Common myeloid progenitor, CD34-positive (primary cell): ENCODE results near the gene ELAVL3.
A peak's percentile ranks its signal among the peaks of the same experiment; 100 is the strongest.

Experiments
- CTCF ChIA-PET: fragments of 350-600 bp; sonication (Branson Sonifier 250); formaldehyde crosslinking; loops from one replicate; lab custom pipeline; 2021; ENCODE audit warnings: antibody characterized with exemption; lab: Charles Lee
- POLR2A ChIA-PET: fragments of 350-600 bp; sonication (Branson Sonifier 250); formaldehyde crosslinking; loops from one replicate; lab custom pipeline; 2021; ENCODE audit warnings: antibody characterized with exemption; lab: Charles Lee
- DNase-seq, 3 donors: peaks; one replicate each; pipeline versions ENCODE4 v3.0.0 to v3.0.0-alpha.2; 2013
- H3K27ac ChIP-seq, 2 experiments: 1 replicate in 1 of 2; 2 replicates in 1 of 2; pipeline ENCODE4 v1.7.0; 2013; ENCODE audit warnings: inconsistent platforms in 2 of 2, low read length in 2 of 2, mild to moderate bottlenecking in 2 of 2, low read depth in 1 of 2, moderate library complexity in 1 of 2; ENCODE audit not compliant: severe bottlenecking in 2 of 2, insufficient read depth in 1 of 2, poor library complexity in 1 of 2
- H3K27me3 ChIP-seq, 5 experiments: replicated peaks in 2 of 5; 1 replicate in 3 of 5; 2 replicates in 2 of 5; pipeline versions ENCODE4 v1.6.1 to v1.7.0; 2013; ENCODE audit warnings: low read length in 4 of 5, mild to moderate bottlenecking in 2 of 5, moderate library complexity in 2 of 5, inconsistent platforms in 1 of 5; ENCODE audit not compliant: insufficient read depth in 5 of 5, control insufficient read depth in 4 of 5
- H3K36me3 ChIP-seq, 4 experiments: 1 replicate in 2 of 4; 2 replicates in 2 of 4; pipeline versions ENCODE4 v1.6.1 to v1.7.0; 2013; ENCODE audit warnings: low read length in 3 of 4, control low read depth in 1 of 4, mild to moderate bottlenecking in 1 of 4; ENCODE audit not compliant: control insufficient read depth in 4 of 4, insufficient read depth in 4 of 4
- H3K4me1 ChIP-seq, 4 experiments: 1 replicate in 3 of 4; 2 replicates in 1 of 4; pipeline versions ENCODE4 v1.6.1 to v1.7.1; 2013; ENCODE audit warnings: low read length in 3 of 4, mild to moderate bottlenecking in 3 of 4, control low read depth in 1 of 4, inconsistent platforms in 1 of 4, moderate library complexity in 1 of 4; ENCODE audit not compliant: control insufficient read depth in 4 of 4, insufficient read depth in 4 of 4; ENCODE audit errors: control extremely low read depth in 1 of 4
- H3K4me3 ChIP-seq, 7 experiments: 1 replicate in 4 of 7; 2 replicates in 3 of 7; pipeline versions ENCODE4 v1.5.1 to v1.7.0; 2013; ENCODE audit warnings: mild to moderate bottlenecking in 7 of 7, low read length in 6 of 7, moderate library complexity in 6 of 7, inconsistent platforms in 2 of 7, low read depth in 2 of 7, control low read depth in 1 of 7; ENCODE audit not compliant: insufficient read depth in 4 of 7, control insufficient read depth in 1 of 7; ENCODE audit errors: extremely low read depth in 1 of 7
- H3K9me3 ChIP-seq, 5 experiments: 1 replicate in 4 of 5; 2 replicates in 1 of 5; pipeline versions ENCODE4 v1.6.1 to v1.7.1; 2013; ENCODE audit warnings: low read length in 4 of 5, mild to moderate bottlenecking in 2 of 5, inconsistent platforms in 1 of 5, low read depth in 1 of 5, moderate library complexity in 1 of 5; ENCODE audit not compliant: control insufficient read depth in 4 of 5, insufficient read depth in 2 of 5; ENCODE audit errors: control extremely low read depth in 1 of 5
- WGBS: methylation state at CpG from one replicate; pipeline ENCODE4 v1.1.5; 2013; ENCODE audit not compliant: insufficient coverage; 5-methylcytosine and 5-hydroxymethylcytosine counted together

Gene ELAVL3

DNA sequence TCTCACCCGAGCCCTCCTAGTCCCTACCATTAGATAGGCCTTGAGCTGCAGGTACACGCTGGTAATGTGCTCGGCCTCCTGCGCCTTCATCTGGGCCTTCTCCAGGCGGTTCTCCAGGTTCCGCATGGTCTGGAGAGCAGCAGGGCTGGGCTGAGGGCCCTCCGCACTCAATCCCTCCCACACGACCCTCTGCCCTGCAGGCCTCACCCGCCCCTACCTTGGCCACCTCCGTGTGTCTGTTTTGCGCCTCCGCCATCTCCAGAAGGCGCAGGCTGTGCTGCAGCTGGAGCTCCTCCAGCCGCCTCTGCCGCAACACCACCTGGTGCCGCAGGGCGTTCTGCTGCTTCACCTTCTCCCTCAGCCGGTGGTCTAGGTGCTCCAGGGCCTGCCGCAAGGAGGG, 54.2 kb downstream of the ELAVL3 start:
- H3K4me3 ChIP-seq = no peak overlapping the region

DNA sequence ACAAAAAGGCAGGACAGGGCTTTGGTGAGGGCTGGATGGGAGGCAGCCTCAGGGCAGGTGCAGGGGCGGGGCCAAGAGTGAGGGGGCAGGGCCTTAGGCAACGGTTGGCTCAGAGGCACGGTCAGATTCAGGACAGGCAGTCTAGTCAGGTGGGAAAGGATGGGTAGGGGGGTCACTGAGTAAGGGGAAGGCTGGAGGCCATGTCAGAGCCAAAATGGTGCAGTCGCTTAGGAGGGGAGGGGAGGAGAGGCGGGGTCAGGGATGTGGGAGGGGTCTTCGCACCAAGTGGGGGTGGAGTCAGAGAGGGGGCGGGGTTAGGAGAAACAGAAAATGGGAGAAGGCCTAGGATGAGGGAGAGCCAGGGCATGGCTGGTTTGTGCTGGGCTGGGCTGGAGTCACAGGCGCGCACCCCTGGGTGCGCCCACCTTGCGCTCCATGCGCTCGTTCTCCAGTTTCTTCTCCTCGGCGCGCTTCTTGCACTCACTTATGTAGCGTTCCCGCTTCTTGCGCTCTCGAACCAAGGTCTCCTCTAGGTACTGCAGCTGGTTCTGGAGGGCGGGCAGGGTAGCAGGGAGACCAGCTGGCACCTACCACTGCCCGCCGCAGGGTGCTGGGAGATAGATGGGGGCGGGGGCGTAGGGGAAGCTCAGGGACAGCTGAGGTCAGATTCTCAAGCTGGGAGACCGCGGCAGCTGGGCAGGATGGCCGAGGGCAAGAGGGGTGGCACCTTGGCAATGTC, 55.0 kb downstream of the ELAVL3 start:
- Histone ChIP-seq H3K27ac (no peak overlapping the region), H3K36me3 (no peaks in the 10 kb centered on the region), H3K4me1 (peaks cover 0 to 31% (median 21%) of the 10 kb centered on the region in 4 experiments), H3K9me3 (no peaks in the 10 kb centered on the region), H3K27me3 (peaks cover 0 to 34% (median 22%) of the 10 kb centered on the region in 5 experiments), H3K4me3 (no peak overlapping the region)
- POLR2A ChIA-PET = no interaction called here
- WGBS = 92% methylated on average over 25 of the region's 28 CpGs
- CTCF ChIA-PET = no interaction called here
- peak in 1 of 3 donors; percentile 26 for DNase-seq

More for the DNA sequence above, 54.2 kb downstream of the ELAVL3 start:
- ChIA-PET POLR2A (no interaction called here), CTCF (no interaction called here)
- H3K27me3 ChIP-seq = peaks cover 0 to 26% (median 18%) of the 10 kb centered on the region in 5 experiments
- H3K4me1 ChIP-seq = peaks cover 0 to 23% (median 14%) of the 10 kb centered on the region in 4 experiments
- 97% methylated on average over 19 of the region's 19 CpGs for WGBS
- no peak for DNase-seq
- no peaks in the 10 kb centered on the region for H3K9me3 ChIP-seq
- no peaks in the 10 kb centered on the region for H3K36me3 ChIP-seq
- H3K27ac ChIP-seq = no peak overlapping the region

DNA sequence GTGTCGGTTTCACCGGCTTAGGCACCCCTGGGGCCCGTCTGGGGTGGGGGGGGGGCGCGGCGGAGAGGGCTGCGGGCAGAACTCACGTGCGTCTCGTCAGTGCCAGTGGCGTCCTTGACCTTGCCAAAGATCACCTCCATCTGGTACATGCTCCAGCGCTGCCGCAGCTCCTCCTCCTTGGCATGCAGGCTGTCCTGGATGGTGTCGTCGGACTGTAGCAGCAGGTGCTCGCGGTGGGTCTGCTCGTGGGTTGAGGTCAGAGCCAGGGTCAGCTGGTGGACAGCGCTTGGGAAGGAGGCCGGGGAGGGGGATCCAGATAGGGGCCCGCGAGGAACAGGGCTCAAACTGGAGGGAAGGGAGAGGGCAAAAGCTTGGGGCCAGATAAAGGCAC, 57.1 kb downstream of the ELAVL3 start:
- Histone ChIP-seq H3K4me1 (peaks cover 0 to 42% (median 31%) of the 10 kb centered on the region in 4 experiments), H3K9me3 (no peaks in the 10 kb centered on the region), H3K4me3 (no peak overlapping the region), H3K36me3 (no peaks in the 10 kb centered on the region), H3K27me3 (peaks cover 0 to 55% (median 34%) of the 10 kb centered on the region in 5 experiments), H3K27ac (no peak overlapping the region)
- no peak for DNase-seq
- 41% methylated on average over 11 of the region's 22 CpGs for WGBS
- POLR2A ChIA-PET = no interaction called here
- CTCF ChIA-PET = interaction anchor here (0.6 to 2.2 kb wide), 5 partner anchors 11 to 157 kb away, joined by 3 to 5 read pairs (median 3); partner anchors contain the start of genes EPOR and ODAD3

DNA sequence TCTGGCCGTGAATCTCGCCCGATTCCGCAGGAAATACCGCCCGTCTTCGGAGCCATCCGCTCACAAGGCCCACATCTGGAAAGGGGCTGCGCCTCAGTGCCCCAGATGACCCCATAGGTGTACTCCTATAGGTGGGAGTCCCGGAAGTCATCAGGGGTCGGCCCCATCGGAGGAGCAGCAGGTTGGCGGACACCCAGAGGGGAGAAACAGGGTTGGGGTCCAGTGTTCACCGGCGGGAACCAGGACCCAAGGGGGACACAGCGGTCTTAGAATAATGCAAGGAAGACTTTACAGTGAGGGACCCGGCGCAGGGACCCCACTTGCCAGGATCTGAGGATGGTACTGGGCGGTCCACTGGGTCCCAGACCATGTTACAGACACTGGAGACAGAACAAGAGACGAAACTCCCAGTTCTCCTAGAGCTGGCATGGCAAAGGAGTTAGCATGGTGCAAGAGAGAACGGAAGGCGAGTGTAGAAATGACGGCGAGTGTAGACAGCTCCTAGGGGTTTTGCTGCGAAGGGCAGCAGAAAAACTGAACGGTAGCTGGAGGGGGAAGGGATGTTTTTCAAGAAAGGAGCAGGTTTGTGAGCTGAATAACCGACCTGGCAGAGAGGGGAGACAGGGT, 57.6 kb downstream of the ELAVL3 start:
- peaks cover 0 to 60% (median 37%) of the 10 kb centered on the region in 5 experiments for H3K27me3 ChIP-seq
- ChIA-PET POLR2A (no interaction called here), CTCF (interaction anchor here (0.6 to 2.2 kb wide), 7 partner anchors 9 to 157 kb away, joined by 3 to 6 read pairs (median 4); partner anchors contain the start of genes EPOR and ODAD3)
- H3K27ac ChIP-seq = no peak overlapping the region
- peaks cover 0 to 46% (median 35%) of the 10 kb centered on the region in 4 experiments for H3K4me1 ChIP-seq
- DNase-seq = peak in 2 of 3 donors; percentile 41 to 46
- no peaks in the 10 kb centered on the region for H3K9me3 ChIP-seq
- 35% methylated on average over 25 of the region's 27 CpGs for WGBS
- H3K36me3 ChIP-seq = no peaks in the 10 kb centered on the region
- H3K4me3 ChIP-seq = peak overlapping the region in 1 of 7 experiments; percentile 61

DNA sequence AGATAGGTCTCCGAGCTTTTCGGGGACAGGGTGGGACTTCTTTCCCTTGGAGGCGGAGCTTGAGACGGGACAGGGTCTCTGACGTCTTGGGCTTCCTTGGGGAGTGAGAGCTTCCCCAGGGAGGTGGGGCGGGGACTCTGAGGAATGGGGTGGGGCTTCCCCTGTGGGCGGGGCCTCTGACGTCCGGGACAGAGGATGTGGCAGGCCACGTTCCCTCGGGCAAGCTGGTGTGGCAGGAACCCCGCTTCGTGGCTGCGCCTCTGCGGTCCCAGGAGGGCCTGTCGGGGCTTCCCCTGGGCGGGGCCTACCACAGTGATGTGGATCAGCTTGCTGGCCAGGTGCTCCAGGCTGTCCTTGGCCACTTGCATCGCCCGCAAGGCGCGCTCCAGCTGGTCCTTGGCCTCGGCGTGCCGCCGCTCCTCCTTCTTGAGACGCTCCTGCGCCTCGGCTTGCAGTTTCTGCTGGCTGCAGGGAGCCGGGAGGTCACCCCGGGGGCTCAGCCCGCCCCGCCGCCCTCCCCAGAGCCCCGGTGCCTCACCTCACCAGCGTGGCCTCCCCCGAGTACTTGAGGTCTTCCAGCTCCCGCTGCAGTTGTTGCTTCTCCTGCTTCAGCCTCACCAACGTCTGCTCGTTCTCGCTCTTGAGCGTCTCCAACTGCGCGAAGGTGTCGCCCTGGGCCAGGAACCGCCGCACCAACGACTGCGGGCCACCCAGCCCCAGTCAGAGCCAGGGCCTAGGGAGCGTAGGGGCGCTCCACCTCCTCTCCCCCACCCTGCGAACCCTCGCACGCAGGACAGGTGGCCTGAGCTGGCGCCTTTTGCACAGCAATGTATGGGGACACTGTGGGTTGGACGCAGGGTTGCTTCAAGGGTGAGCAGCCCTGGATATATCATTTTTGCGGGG, 58.4 kb downstream of the ELAVL3 start:
- peak overlapping the region in 4 of 7 experiments; percentile 3 to 61 (median 48) for H3K4me3 ChIP-seq
- no peaks in the 10 kb centered on the region for H3K36me3 ChIP-seq
- 4% methylated on average over 52 of the region's 56 CpGs for WGBS
- H3K4me1 ChIP-seq = peaks cover 0 to 47% (median 36%) of the 10 kb centered on the region in 4 experiments
- ChIA-PET POLR2A (interaction anchor here (0.6 to 2.3 kb wide), 4 partner anchors 9 to 47 kb away, joined by 3 to 5 read pairs (median 5); partner anchors contain the start of gene EPOR), CTCF (interaction anchor here (0.7 to 3.9 kb wide), 10 partner anchors 10 to 141 kb away, joined by 3 to 34 read pairs (median 4); partner anchors contain the start of gene EPOR)
- DNase-seq = peak; percentile 70 to 84 (median 81)
- peaks cover 0 to 68% (median 41%) of the 10 kb centered on the region in 5 experiments for H3K27me3 ChIP-seq
- no peaks in the 10 kb centered on the region for H3K9me3 ChIP-seq
- no peak overlapping the region for H3K27ac ChIP-seq

DNA sequence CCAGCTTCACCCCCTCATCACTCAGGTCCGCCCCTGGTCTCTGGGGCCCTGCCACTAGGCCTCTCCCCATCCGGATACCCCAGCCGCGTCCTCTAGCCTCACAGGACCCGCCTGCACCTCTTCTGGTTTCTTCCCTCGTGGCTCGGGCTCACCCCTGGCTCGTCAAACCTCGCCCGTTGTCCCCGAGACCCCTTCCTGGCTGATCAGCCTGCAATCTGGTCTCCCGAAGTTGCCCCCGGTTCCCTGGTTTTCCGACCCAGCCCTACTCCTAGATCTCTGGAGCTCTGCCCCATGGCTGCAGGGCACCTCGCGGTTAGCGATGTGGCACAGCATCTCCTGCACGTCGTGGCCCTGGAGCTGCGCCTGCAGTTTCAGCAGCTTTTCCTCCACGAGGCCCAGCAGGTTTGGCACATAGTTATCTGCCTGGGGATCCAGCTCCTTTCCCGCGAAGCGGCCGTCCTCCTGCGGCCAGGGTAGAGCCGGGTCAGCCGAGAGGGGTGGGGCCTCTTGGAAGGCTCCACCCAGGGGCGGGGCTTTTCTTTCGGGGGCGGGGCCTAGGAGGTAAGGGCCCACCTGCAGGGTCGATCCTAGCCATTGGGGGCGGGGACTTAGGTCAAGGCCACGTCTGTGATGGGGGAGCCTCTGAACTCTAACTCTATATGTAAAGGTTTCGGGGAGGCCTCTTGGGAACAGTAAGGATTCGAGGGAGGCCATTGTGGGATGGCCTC, 59.3 kb downstream of the ELAVL3 start:
- peaks cover 0 to 77% (median 41%) of the 10 kb centered on the region in 5 experiments for H3K27me3 ChIP-seq
- H3K36me3 ChIP-seq = no peaks in the 10 kb centered on the region
- H3K27ac ChIP-seq = no peak overlapping the region
- ChIA-PET CTCF (interaction anchor here (0.8 to 3.9 kb wide), 9 partner anchors 10 to 142 kb away, joined by 3 to 34 read pairs (median 4); partner anchors contain the start of gene EPOR), POLR2A (interaction anchor here (0.6 to 2.3 kb wide), 4 partner anchors 10 to 46 kb away, joined by 3 to 5 read pairs (median 4); partner anchors contain the start of gene EPOR)
- H3K9me3 ChIP-seq = no peaks in the 10 kb centered on the region
- H3K4me1 ChIP-seq = peaks cover 0 to 47% (median 36%) of the 10 kb centered on the region in 4 experiments
- DNase-seq = peak in 2 of 3 donors; percentile 42 to 49
- 3% methylated on average over 26 of the region's 36 CpGs for WGBS
- peak overlapping the region in 4 of 7 experiments; percentile 5 to 69 (median 58) for H3K4me3 ChIP-seq
